ENCODE data around the gene MYO1E.
A peak's percentile ranks its signal among the peaks of the same experiment; 100 is the strongest.

The MYO1E gene

GRCh38 chr15:59372352-59373211 is at the start of gene MYO1E:
Gene MYO1E (minus strand): TSS chr15:59372871. CDS start chr15:59372500, 371 bp downstream.
- DNase-seq, result peak; percentile 93

GRCh38 chr15:59420986-59421618 is 48.4 kb upstream of the MYO1E start:
- peak; percentile 8 for DNase-seq

- peak; percentile 29 for DNase-seq
These were observed 47.4 kb upstream of the MYO1E start for GRCh38 chr15:59420108-59420507.

- DNase-seq, result peak; percentile 20
These were observed 46.5 kb upstream of the MYO1E start for GRCh38 chr15:59419170-59419569.

GRCh38 chr15:59416816-59417215 is 44.1 kb upstream of the MYO1E start:
- no peak for DNase-seq

GRCh38 chr15:59413577-59413976 is 40.9 kb upstream of the MYO1E start:
- no peak for DNase-seq

- DNase-seq, result peak; percentile 51
These were observed 37.8 kb upstream of the MYO1E start for GRCh38 chr15:59410391-59410896.

- DNase-seq, result no peak
These were observed 35.3 kb upstream of the MYO1E start for GRCh38 chr15:59407946-59408345.

- DNase-seq, result peak; percentile 85
These were observed 33.8 kb upstream of the MYO1E start for GRCh38 chr15:59406446-59406845.

- no peak for DNase-seq
These were observed 32.4 kb upstream of the MYO1E start for GRCh38 chr15:59405079-59405478.

GRCh38 chr15:59401824-59402569 is 29.3 kb upstream of the MYO1E start:
- DNase-seq, result no peak

GRCh38 chr15:59401051-59401823 is 28.6 kb upstream of the MYO1E start:
- DNase-seq, result peak; percentile 82

GRCh38 chr15:59400103-59400813 is 27.6 kb upstream of the MYO1E start:
- peak; percentile 31 for DNase-seq

GRCh38 chr15:59399465-59400102 is 26.9 kb upstream of the MYO1E start:
- peak; percentile 81 for DNase-seq

GRCh38 chr15:59398220-59398619 is 25.5 kb upstream of the MYO1E start:
- no peak for DNase-seq

- peak; percentile 24 for DNase-seq
These were observed 24.0 kb upstream of the MYO1E start for GRCh38 chr15:59396679-59397078.

GRCh38 chr15:59396211-59396610 is 23.5 kb upstream of the MYO1E start:
- DNase-seq, result peak; percentile 11

GRCh38 chr15:59394166-59394661 is 21.5 kb upstream of the MYO1E start:
- no peak for DNase-seq

GRCh38 chr15:59392299-59392698 is 19.6 kb upstream of the MYO1E start:
- no peak for DNase-seq

- peak; percentile 71 for DNase-seq
These were observed 16.0 kb upstream of the MYO1E start for GRCh38 chr15:59388670-59389069.
